GM06990 (cell line): ENCODE measurements around the gene IL10RB.

Source experiments
- DNase-seq: peaks from one replicate; pipeline ENCODE4 v3.0.0-alpha.2; 2011; ENCODE audit not compliant: insufficient read length; ENCODE audit errors: extremely low read depth
- H3K27me3 ChIP-seq: replicated peaks from 2 replicates; pipeline ENCODE4 v1.6.0; 2011; ENCODE audit warnings: low read length; ENCODE audit not compliant: control insufficient read depth, insufficient read depth
- H3K36me3 ChIP-seq: 2 replicates; pipeline ENCODE4 v1.5.1; 2011; ENCODE audit warnings: low read length; ENCODE audit not compliant: control insufficient read depth, insufficient read depth
- H3K4me3 ChIP-seq: replicated peaks from 2 replicates; pipeline ENCODE4 v1.5.1; 2011; ENCODE audit warnings: low read depth, mild to moderate bottlenecking, control low read depth, low read length
- TF ChIP-seq, protein P1 (sequence below): IDR thresholded peaks from 2 replicates; pipeline ENCODE4 v1.5.1; 2011; ENCODE audit warnings: low read length, control low read depth, mild to moderate bottlenecking, inconsistent platforms; ENCODE audit not compliant: insufficient read depth, poor library complexity, severe bottlenecking

IL10RB gene

DNA sequence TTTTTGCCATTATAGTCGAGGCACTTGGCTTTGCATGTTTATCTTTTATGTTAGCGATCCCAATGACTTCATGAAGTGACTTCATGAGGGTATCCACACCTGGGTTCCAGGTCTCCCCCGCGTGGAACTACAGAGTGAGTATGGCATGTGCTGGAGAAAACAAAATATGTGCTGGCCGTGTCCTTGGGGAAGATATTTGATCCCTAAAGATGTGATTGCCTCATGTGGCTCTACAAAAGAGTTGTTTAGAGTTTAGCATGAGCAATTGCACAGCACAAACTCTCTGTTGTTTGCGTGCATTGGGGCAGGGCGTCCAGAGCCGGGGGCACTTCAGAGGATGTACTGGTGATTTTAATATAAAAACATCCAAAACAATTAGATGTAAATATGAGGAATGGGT is 4.8 kb downstream of the IL10RB start:
- no peak for DNase-seq
- TF ChIP-seq, protein P1, sequence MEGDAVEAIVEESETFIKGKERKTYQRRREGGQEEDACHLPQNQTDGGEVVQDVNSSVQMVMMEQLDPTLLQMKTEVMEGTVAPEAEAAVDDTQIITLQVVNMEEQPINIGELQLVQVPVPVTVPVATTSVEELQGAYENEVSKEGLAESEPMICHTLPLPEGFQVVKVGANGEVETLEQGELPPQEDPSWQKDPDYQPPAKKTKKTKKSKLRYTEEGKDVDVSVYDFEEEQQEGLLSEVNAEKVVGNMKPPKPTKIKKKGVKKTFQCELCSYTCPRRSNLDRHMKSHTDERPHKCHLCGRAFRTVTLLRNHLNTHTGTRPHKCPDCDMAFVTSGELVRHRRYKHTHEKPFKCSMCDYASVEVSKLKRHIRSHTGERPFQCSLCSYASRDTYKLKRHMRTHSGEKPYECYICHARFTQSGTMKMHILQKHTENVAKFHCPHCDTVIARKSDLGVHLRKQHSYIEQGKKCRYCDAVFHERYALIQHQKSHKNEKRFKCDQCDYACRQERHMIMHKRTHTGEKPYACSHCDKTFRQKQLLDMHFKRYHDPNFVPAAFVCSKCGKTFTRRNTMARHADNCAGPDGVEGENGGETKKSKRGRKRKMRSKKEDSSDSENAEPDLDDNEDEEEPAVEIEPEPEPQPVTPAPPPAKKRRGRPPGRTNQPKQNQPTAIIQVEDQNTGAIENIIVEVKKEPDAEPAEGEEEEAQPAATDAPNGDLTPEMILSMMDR, result no peak
- no peak overlapping the region for H3K4me3 ChIP-seq
- peaks cover 13% of the 10 kb centered on the region for H3K36me3 ChIP-seq
- H3K27me3 ChIP-seq, result no peaks in the 10 kb centered on the region

DNA sequence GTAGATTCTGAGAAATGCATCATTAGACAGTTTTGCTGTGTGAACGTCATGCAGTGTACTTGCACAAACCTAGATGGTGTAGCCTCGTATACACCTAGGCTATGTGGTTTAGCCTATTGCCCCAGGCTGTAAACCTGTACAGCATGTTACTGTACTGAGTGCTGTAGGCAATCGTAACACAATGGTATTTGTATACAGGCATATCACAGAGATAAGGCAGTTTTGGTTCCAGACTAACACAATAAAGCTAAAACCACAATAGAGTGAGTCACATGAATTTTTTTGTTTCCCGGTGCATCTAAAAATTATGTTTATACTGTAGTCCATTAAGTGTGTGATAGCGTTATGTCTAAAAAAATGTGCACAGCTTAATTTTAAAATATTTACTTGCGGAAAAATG is 6.9 kb downstream of the IL10RB start:
- no peak for DNase-seq
- Histone ChIP-seq H3K4me3 (no peak overlapping the region), H3K27me3 (no peaks in the 10 kb centered on the region), H3K36me3 (peaks cover 13% of the 10 kb centered on the region)
- TF ChIP-seq, protein P1, result no peak

DNA sequence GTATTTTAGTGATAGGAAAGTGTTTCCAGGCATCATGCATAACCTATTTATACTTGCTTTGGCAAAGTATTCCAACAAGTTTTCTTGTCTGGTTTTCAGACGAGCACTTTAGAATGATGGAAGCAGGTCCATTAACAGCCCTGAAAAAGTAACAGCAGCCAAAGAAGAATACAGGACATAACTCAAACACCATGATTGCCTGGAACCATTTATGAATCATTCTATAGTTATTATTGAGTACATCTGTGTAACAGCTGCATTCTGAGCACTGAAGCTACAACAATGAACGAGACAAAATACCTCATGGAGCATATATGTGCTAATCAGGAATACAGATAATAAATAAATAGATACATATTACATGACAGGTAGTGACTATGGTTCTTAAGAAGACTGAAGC is 12.6 kb downstream of the IL10RB start:
- peaks cover 22% of the 10 kb centered on the region for H3K36me3 ChIP-seq

DNA sequence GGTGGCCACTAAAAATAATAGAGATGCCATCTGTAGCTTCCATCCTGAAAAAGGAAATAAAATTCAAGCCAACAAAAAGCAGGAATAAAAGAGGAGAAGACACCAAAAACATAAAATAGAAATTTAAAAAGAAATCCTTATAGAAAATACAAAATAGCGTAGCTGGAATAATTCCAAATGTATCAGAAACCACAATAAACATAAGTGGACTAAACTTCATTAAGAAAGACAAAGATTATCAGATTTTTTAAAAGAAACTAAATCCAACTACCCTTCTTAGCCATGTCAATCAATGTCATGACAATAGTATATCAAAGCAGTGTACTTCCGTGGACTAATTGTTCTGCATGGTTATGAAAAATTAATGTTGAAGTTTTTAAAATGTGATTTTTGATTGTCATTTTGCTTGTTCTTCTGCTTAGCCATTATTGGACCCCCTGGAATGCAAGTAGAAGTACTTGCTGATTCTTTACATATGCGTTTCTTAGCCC is 13.2 kb downstream of the IL10RB start:
- Histone ChIP-seq H3K4me3 (no peak overlapping the region), H3K36me3 (peaks cover 26% of the 10 kb centered on the region), H3K27me3 (no peaks in the 10 kb centered on the region)
- no peak for DNase-seq
- TF ChIP-seq, protein P1, result no peak

More for the DNA sequence above, 12.6 kb downstream of the IL10RB start:
- Histone ChIP-seq H3K27me3 (no peaks in the 10 kb centered on the region), H3K4me3 (no peak overlapping the region)
- TF ChIP-seq, protein P1, result no peak
- DNase-seq, result no peak

- DNase-seq, result no peak
- TF ChIP-seq, protein P1, result no peak
- Histone ChIP-seq H3K4me3 (no peak overlapping the region), H3K36me3 (peaks cover 29% of the 10 kb centered on the region), H3K27me3 (no peaks in the 10 kb centered on the region)
Observed at GRCh38 chr21:33281096-33281652, 15.0 kb downstream of the IL10RB start.

DNA sequence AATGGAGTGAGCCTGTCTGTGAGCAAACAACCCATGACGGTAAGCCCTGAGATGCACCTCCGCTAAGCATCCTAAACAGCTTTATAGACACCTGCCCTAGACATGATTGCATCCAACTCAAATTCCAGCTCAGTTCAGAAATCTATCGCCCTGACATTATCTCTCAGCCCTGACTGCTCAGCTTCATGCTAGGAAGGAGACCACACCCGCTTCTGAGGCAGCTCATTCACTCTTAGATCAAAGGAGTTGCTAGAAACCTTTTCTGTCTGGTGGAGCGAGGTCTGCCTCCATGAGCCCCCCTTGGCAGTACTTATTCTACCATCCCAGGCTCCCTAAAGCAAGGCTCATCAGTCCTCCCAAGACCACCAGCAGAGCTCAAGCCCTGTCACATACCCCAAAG is 17.0 kb downstream of the IL10RB start:
- TF ChIP-seq, protein P1, result no peak

More for the DNA sequence above, 17.0 kb downstream of the IL10RB start:
- Histone ChIP-seq H3K36me3 (peaks cover 33% of the 10 kb centered on the region), H3K27me3 (no peaks in the 10 kb centered on the region), H3K4me3 (no peak overlapping the region)
- DNase-seq, result no peak
